Nucleus accumbens (tissue), 56 donors: ENCODE measurements around the gene SYT1.
A peak's percentile ranks its signal among the peaks of the same experiment; 100 is the strongest.

Experiments used
- DNase-seq, 56 donors: peaks; one replicate each; lab custom pipeline; 2025; lab: John Stamatoyannopoulos, UW

The SYT1 gene

GRCh38 chr12:79053394-79053793 lies 188.8 kb downstream of the SYT1 start:
- DNase-seq: no peak

GRCh38 chr12:79055926-79056674 lies 191.5 kb downstream of the SYT1 start:
- DNase-seq: no peak

GRCh38 chr12:79056775-79057174 lies 192.2 kb downstream of the SYT1 start:
- no peak for DNase-seq

- DNase-seq: no peak
Measured at GRCh38 chr12:79057540-79057939, 193.0 kb downstream of the SYT1 start.

GRCh38 chr12:79058342-79058741 lies 193.8 kb downstream of the SYT1 start:
- no peak for DNase-seq

- DNase-seq: no peak
Measured at GRCh38 chr12:79059557-79059956, 195.0 kb downstream of the SYT1 start.

- no peak for DNase-seq
Measured at GRCh38 chr12:79063258-79063657, 198.7 kb downstream of the SYT1 start.

- DNase-seq: no peak
Measured at GRCh38 chr12:79067977-79068376, 203.4 kb downstream of the SYT1 start.

GRCh38 chr12:79069009-79069408 lies 204.4 kb downstream of the SYT1 start:
- DNase-seq: no peak

GRCh38 chr12:79071498-79071897 lies 206.9 kb downstream of the SYT1 start:
- DNase-seq: no peak

GRCh38 chr12:79073506-79073905 lies 208.9 kb downstream of the SYT1 start:
- DNase-seq: no peak

- no peak for DNase-seq
Measured at GRCh38 chr12:79082595-79082994, 218.0 kb downstream of the SYT1 start.

GRCh38 chr12:79083181-79083580 lies 218.6 kb downstream of the SYT1 start:
- DNase-seq: no peak

GRCh38 chr12:79085106-79085682 lies 220.6 kb downstream of the SYT1 start:
- DNase-seq: no peak

GRCh38 chr12:79086541-79087296 lies 222.1 kb downstream of the SYT1 start:
- no peak for DNase-seq

- no peak for DNase-seq
Measured at GRCh38 chr12:79098530-79098929, 234.0 kb downstream of the SYT1 start.

- DNase-seq: no peak
Measured at GRCh38 chr12:79108962-79109361, 244.4 kb downstream of the SYT1 start.

GRCh38 chr12:79114896-79115295 lies 250.3 kb downstream of the SYT1 start:
- DNase-seq: no peak

GRCh38 chr12:79115743-79116142 lies 251.2 kb downstream of the SYT1 start:
- DNase-seq: no peak

GRCh38 chr12:79119796-79120195 lies 255.2 kb downstream of the SYT1 start:
- DNase-seq: no peak

- peak in 3 of 56 donors; percentile 2 to 6 (median 3) for DNase-seq
Measured at GRCh38 chr12:79121486-79121885, 256.9 kb downstream of the SYT1 start.

GRCh38 chr12:79124385-79124784 lies 259.8 kb downstream of the SYT1 start:
- no peak for DNase-seq
